ENCODE data around the gene SLC40A1. TPM values are rescaled to one million over a fixed set of nuclear protein-coding genes. Genes with fewer than 3 reads are reported as not detected.

Gene SLC40A1
- total RNA-seq, 1 donor = 10.9 TPM

DNA sequence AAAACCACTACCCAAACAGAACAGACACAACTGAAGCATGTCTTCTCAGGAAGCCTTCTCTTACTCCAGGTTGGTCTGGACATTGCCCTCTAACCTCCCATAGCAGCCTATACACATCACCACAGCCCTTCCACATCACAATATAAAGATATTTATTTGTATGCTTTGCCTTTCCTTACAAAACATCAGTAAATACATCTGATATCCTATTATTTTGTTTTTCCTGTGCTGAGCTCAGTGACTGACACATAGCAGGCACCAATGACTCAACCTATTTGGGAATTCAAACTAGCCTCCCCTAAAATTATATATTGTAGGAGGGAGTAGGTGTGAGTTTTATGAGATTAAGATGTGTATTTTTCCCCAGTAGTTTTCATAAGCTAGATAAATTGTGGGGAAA is 28.8 kb downstream of the SLC40A1 start:
- peaks cover 26% of the 10 kb centered on the region for H3K4me1 ChIP-seq (ENCODE audit: insufficient read depth, low read length)
- H3K27me3 ChIP-seq (ENCODE audit: insufficient read depth, low read length) = no peaks in the 10 kb centered on the region
- no peaks in the 10 kb centered on the region for H3K9me3 ChIP-seq (ENCODE audit: low read depth, low read length)
- H2AFZ ChIP-seq (ENCODE audit: low read length) = peak overlapping the region; percentile 44
- TF ChIP-seq, protein P1, sequence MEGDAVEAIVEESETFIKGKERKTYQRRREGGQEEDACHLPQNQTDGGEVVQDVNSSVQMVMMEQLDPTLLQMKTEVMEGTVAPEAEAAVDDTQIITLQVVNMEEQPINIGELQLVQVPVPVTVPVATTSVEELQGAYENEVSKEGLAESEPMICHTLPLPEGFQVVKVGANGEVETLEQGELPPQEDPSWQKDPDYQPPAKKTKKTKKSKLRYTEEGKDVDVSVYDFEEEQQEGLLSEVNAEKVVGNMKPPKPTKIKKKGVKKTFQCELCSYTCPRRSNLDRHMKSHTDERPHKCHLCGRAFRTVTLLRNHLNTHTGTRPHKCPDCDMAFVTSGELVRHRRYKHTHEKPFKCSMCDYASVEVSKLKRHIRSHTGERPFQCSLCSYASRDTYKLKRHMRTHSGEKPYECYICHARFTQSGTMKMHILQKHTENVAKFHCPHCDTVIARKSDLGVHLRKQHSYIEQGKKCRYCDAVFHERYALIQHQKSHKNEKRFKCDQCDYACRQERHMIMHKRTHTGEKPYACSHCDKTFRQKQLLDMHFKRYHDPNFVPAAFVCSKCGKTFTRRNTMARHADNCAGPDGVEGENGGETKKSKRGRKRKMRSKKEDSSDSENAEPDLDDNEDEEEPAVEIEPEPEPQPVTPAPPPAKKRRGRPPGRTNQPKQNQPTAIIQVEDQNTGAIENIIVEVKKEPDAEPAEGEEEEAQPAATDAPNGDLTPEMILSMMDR (IDR thresholded peaks at IDR 0.05; ENCODE audit: extremely low read depth, low read depth, low read length) = no peak
- H4K20me1 ChIP-seq (ENCODE audit: insufficient read depth, low read length) = no peaks in the 10 kb centered on the region
- H3K4me2 ChIP-seq (ENCODE audit: insufficient read depth, low read length) = peak overlapping the region; percentile 18
- H3K79me2 ChIP-seq (ENCODE audit: insufficient read depth, low read length) = no peaks in the 10 kb centered on the region
- H3K36me3 ChIP-seq (ENCODE audit: insufficient read depth, low read length) = no peaks in the 10 kb centered on the region
- H3K27ac ChIP-seq (ENCODE audit: low read depth, low read length) = peak overlapping the region; percentile 19
- no peak overlapping the region for H3K4me3 ChIP-seq (ENCODE audit: insufficient read depth, low read length)
- no peak for DNase-seq (ENCODE audit: insufficient read length, low spot score, missing footprints)

DNA sequence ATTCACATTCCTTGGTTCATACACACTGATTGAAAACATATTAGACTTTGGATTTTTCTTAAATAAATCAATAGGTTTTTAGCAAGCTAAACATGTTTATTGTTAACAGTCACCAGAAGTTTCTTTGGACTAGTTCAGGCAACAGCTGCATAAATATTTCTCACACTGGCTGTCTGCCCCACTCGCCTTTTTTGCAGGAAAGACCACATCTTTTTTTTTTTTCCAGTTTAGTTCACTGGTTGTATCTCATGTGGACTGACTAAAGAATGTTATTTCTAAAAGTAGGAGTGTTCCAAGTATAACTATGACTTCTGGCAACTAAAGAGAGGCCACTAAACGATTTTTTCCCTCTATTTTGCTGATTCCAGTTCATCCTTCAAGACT is 31.1 kb downstream of the SLC40A1 start:
- peak overlapping the region; percentile 61 for H2AFZ ChIP-seq (ENCODE audit: low read length)
- peak overlapping the region; percentile 12 for H3K27ac ChIP-seq (ENCODE audit: low read depth, low read length)
- H3K27me3 ChIP-seq (ENCODE audit: insufficient read depth, low read length) = no peaks in the 10 kb centered on the region
- DNase-seq (ENCODE audit: insufficient read length, low spot score, missing footprints) = no peak
- H3K79me2 ChIP-seq (ENCODE audit: insufficient read depth, low read length) = no peaks in the 10 kb centered on the region
- H3K36me3 ChIP-seq (ENCODE audit: insufficient read depth, low read length) = no peaks in the 10 kb centered on the region
- H3K4me2 ChIP-seq (ENCODE audit: insufficient read depth, low read length) = no peak overlapping the region
- peaks cover 24% of the 10 kb centered on the region for H3K4me1 ChIP-seq (ENCODE audit: insufficient read depth, low read length)
- TF ChIP-seq, protein P1 (IDR thresholded peaks at IDR 0.05; ENCODE audit: extremely low read depth, low read depth, low read length) = no peak
- no peaks in the 10 kb centered on the region for H4K20me1 ChIP-seq (ENCODE audit: insufficient read depth, low read length)
- H3K4me3 ChIP-seq (ENCODE audit: insufficient read depth, low read length) = no peak overlapping the region
- no peaks in the 10 kb centered on the region for H3K9me3 ChIP-seq (ENCODE audit: low read depth, low read length)

GRCh38 chr2:189548666-189549448 is 31.7 kb downstream of the SLC40A1 start:
- Histone ChIP-seq H3K4me3 (ENCODE audit: insufficient read depth, low read length) (no peak overlapping the region), H3K27ac (ENCODE audit: low read depth, low read length) (peak overlapping the region; percentile 12), H4K20me1 (ENCODE audit: insufficient read depth, low read length) (no peaks in the 10 kb centered on the region), H3K36me3 (ENCODE audit: insufficient read depth, low read length) (no peaks in the 10 kb centered on the region), H3K9me3 (ENCODE audit: low read depth, low read length) (no peaks in the 10 kb centered on the region), H3K4me1 (ENCODE audit: insufficient read depth, low read length) (peaks cover 24% of the 10 kb centered on the region), H3K79me2 (ENCODE audit: insufficient read depth, low read length) (no peaks in the 10 kb centered on the region), H3K27me3 (ENCODE audit: insufficient read depth, low read length) (no peaks in the 10 kb centered on the region), H2AFZ (ENCODE audit: low read length) (peak overlapping the region; percentile 61), H3K4me2 (ENCODE audit: insufficient read depth, low read length) (no peak overlapping the region)
- TF ChIP-seq, protein P1 (IDR thresholded peaks at IDR 0.05; ENCODE audit: extremely low read depth, low read depth, low read length) = no peak
- DNase-seq (ENCODE audit: insufficient read length, low spot score, missing footprints) = no peak

- Histone ChIP-seq H3K4me2 (ENCODE audit: insufficient read depth, low read length) (peak overlapping the region; percentile 30), H3K36me3 (ENCODE audit: insufficient read depth, low read length) (no peaks in the 10 kb centered on the region), H4K20me1 (ENCODE audit: insufficient read depth, low read length) (no peaks in the 10 kb centered on the region), H3K27me3 (ENCODE audit: insufficient read depth, low read length) (no peaks in the 10 kb centered on the region), H2AFZ (ENCODE audit: low read length) (peak overlapping the region; percentile 32), H3K27ac (ENCODE audit: low read depth, low read length) (no peak overlapping the region), H3K4me3 (ENCODE audit: insufficient read depth, low read length) (no peak overlapping the region), H3K9me3 (ENCODE audit: low read depth, low read length) (no peaks in the 10 kb centered on the region), H3K4me1 (ENCODE audit: insufficient read depth, low read length) (peaks cover 12% of the 10 kb centered on the region), H3K79me2 (ENCODE audit: insufficient read depth, low read length) (no peaks in the 10 kb centered on the region)
- no peak for DNase-seq (ENCODE audit: insufficient read length, low spot score, missing footprints)
- TF ChIP-seq, protein P1 (IDR thresholded peaks at IDR 0.05; ENCODE audit: extremely low read depth, low read depth, low read length) = no peak
These were observed 35.2 kb downstream of the SLC40A1 start for GRCh38 chr2:189545418-189545817.
